DOHH2 (cell line): Measurements from ENCODE around the gene DCXR.

ENCODE experiments used
- EZH2phosphoT487 ChIP-seq: fragments of 200-600 bp; sonication (generic); IDR thresholded peaks from 2 replicates; pipeline ENCODE4 v1.6.1; 2017; ENCODE audit warnings: borderline replicate concordance, mild to moderate bottlenecking, antibody characterized with exemption, low read length, moderate library complexity, mixed read lengths
- TF ChIP-seq, protein P1 (sequence below): fragments of 200-600 bp; sonication (generic); IDR thresholded peaks from one replicate; pipeline ENCODE4 v1.5.1; 2014; ENCODE audit warnings: antibody characterized with exemption, mild to moderate bottlenecking, low read depth, low read length; ENCODE audit not compliant: poor library complexity, severe bottlenecking

- TF ChIP-seq, protein P1, sequence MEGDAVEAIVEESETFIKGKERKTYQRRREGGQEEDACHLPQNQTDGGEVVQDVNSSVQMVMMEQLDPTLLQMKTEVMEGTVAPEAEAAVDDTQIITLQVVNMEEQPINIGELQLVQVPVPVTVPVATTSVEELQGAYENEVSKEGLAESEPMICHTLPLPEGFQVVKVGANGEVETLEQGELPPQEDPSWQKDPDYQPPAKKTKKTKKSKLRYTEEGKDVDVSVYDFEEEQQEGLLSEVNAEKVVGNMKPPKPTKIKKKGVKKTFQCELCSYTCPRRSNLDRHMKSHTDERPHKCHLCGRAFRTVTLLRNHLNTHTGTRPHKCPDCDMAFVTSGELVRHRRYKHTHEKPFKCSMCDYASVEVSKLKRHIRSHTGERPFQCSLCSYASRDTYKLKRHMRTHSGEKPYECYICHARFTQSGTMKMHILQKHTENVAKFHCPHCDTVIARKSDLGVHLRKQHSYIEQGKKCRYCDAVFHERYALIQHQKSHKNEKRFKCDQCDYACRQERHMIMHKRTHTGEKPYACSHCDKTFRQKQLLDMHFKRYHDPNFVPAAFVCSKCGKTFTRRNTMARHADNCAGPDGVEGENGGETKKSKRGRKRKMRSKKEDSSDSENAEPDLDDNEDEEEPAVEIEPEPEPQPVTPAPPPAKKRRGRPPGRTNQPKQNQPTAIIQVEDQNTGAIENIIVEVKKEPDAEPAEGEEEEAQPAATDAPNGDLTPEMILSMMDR = no peak
- TF ChIP-seq EZH2phosphoT487 = no peak
Measured at GRCh38 chr17:82070611-82071010, 33.1 kb upstream of the DCXR start.
